Gastroesophageal sphincter (tissue), 3 donors: Measurements from ENCODE around the gene SUV39H2.

Experiments
- POLR2A ChIP-seq, 2 donors: fragments of 450-650 bp; IDR thresholded peaks; one replicate each; pipeline ENCODE4 v1.6.1; 2017; ENCODE audit warnings: antibody characterized with exemption in 2 of 2, mild to moderate bottlenecking in 2 of 2, moderate library complexity in 1 of 2
- TF ChIP-seq, protein P1 (sequence below), 4 experiments: fragments of 200-600 bp in 2 of 4; fragments of 450-650 bp in 2 of 4; sonication (generic) in 1 of 4; IDR thresholded peaks; one replicate each; pipeline ENCODE4 v1.5.1; 2017 to 2019; ENCODE audit warnings: antibody characterized with exemption in 4 of 4, mild to moderate bottlenecking in 2 of 4, moderate library complexity in 2 of 4

DNA sequence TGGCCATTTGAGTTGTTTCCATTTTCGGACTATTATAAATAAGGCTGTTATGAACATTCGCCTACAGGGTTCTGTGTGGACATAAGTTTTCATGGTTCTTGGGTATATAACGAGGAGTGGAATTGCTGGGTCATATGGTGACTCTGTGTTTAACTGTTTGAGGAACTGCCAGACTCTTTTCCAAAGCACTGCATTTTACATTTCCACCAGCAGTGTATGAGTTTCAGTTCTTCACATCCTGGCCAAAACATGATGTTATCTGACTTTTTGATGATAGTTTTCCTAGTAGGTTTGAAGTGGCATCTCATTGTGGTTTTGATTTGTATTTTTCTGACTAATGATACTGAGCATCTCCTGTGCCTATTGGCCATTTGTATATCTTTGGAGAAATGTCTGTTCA lies 5.4 kb downstream of the SUV39H2 start:
- TF ChIP-seq, protein P1, sequence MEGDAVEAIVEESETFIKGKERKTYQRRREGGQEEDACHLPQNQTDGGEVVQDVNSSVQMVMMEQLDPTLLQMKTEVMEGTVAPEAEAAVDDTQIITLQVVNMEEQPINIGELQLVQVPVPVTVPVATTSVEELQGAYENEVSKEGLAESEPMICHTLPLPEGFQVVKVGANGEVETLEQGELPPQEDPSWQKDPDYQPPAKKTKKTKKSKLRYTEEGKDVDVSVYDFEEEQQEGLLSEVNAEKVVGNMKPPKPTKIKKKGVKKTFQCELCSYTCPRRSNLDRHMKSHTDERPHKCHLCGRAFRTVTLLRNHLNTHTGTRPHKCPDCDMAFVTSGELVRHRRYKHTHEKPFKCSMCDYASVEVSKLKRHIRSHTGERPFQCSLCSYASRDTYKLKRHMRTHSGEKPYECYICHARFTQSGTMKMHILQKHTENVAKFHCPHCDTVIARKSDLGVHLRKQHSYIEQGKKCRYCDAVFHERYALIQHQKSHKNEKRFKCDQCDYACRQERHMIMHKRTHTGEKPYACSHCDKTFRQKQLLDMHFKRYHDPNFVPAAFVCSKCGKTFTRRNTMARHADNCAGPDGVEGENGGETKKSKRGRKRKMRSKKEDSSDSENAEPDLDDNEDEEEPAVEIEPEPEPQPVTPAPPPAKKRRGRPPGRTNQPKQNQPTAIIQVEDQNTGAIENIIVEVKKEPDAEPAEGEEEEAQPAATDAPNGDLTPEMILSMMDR (IDR thresholded peaks at IDR 0.05), result no peak
- TF ChIP-seq POLR2A (IDR thresholded peaks at IDR 0.05), result no peak
